Body of pancreas (tissue), 4 donors: Measurements from ENCODE around the gene SLC36A3.

ENCODE experiments used
- POLR2A ChIP-seq, 3 donors: fragments of 450-650 bp; IDR thresholded peaks; one replicate each; pipeline ENCODE4 v1.6.1; 2016; ENCODE audit warnings: antibody characterized with exemption in 3 of 3, mild to moderate bottlenecking in 2 of 3
- TF ChIP-seq, protein P1 (sequence below), 7 experiments: fragments of 450-650 bp in 4 of 7; fragments of 200-600 bp in 3 of 7; sonication (generic) in 3 of 7; IDR thresholded peaks; one replicate each; pipeline ENCODE4 v1.5.1; 2016 to 2019; ENCODE audit warnings: antibody characterized with exemption in 7 of 7

DNA sequence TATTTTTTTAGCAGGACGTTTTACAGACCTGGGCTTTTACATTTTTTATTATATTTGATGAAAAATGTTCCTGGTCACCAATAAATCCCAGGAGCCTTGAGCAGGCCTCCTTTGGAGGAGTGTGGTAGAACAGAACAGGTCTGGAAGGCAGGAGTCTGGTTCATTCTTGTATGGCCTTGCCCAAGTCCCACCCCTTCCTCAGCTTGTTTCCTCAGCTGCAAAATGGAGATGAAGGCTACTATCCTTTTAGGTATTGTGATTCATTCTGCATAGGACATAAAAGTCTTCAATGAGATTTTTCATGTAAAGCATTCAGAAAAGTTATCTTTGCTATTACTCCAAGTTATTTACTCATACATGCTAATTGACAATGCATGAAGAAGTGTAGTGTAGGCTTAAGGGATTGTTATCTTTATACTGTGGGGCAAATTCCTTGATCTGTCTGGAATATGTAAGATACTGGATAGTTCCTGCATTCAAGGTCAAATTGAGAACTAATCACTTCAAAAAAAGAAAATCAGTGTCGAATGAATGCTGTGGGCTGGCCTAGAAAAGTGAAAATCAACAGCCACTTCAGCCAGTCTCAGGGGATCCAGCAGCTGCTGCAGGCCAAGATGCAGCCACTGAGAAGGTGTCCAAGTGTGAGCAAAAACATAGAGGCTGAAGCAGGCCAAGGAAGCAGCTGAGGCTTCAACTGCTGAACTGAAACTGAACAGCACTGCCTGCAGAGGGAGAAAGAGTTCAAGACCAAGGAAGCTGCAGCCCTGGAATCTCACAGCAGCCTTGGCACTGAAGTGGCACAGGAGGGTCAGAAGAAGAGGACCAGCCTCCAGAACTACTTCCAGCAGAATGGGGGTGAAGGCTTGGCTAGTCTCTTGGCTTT, 15.5 kb upstream of the SLC36A3 start:
- TF ChIP-seq, protein P1, sequence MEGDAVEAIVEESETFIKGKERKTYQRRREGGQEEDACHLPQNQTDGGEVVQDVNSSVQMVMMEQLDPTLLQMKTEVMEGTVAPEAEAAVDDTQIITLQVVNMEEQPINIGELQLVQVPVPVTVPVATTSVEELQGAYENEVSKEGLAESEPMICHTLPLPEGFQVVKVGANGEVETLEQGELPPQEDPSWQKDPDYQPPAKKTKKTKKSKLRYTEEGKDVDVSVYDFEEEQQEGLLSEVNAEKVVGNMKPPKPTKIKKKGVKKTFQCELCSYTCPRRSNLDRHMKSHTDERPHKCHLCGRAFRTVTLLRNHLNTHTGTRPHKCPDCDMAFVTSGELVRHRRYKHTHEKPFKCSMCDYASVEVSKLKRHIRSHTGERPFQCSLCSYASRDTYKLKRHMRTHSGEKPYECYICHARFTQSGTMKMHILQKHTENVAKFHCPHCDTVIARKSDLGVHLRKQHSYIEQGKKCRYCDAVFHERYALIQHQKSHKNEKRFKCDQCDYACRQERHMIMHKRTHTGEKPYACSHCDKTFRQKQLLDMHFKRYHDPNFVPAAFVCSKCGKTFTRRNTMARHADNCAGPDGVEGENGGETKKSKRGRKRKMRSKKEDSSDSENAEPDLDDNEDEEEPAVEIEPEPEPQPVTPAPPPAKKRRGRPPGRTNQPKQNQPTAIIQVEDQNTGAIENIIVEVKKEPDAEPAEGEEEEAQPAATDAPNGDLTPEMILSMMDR (IDR thresholded peaks at IDR 0.05) = no peak
- TF ChIP-seq POLR2A (IDR thresholded peaks at IDR 0.05) = no peak
